Measurements from ENCODE around the gene NOX5.

- TF ChIP-seq CTCF (IDR thresholded peaks at IDR 0.05) (no peak), POLR2A (IDR thresholded peaks at IDR 0.05) (no peak)
Measured at GRCh38 chr15:69075440-69075839, 60.9 kb downstream of the NOX5 start.
